ENCODE measurements around the gene CBFA2T3.

Gene CBFA2T3

GRCh38 chr16:88917146-88917914 lies 59.7 kb downstream of the CBFA2T3 start:
- no peak overlapping the region for H3K4me3 ChIP-seq (ENCODE audit: low read depth, low read length)
- H3K36me3 ChIP-seq (ENCODE audit: control insufficient read depth, insufficient read depth, low read length) = no peaks in the 10 kb centered on the region
- H3K4me1 ChIP-seq (ENCODE audit: control insufficient read depth, insufficient read depth, low read length) = no peaks in the 10 kb centered on the region
- H3K27me3 ChIP-seq (ENCODE audit: control insufficient read depth, insufficient read depth, low read length) = no peaks in the 10 kb centered on the region
- H3K9ac ChIP-seq (ENCODE audit: low read depth, low read length) = no peak overlapping the region
- peaks cover 4% of the 10 kb centered on the region for H3K9me3 ChIP-seq (ENCODE audit: control insufficient read depth, insufficient read depth, low read length)

- Histone ChIP-seq H3K9ac (ENCODE audit: low read depth, low read length) (no peak overlapping the region), H3K9me3 (ENCODE audit: control insufficient read depth, insufficient read depth, low read length) (peaks cover 4% of the 10 kb centered on the region), H3K4me3 (ENCODE audit: low read depth, low read length) (no peak overlapping the region), H3K36me3 (ENCODE audit: control insufficient read depth, insufficient read depth, low read length) (no peaks in the 10 kb centered on the region), H3K27me3 (ENCODE audit: control insufficient read depth, insufficient read depth, low read length) (no peaks in the 10 kb centered on the region), H3K4me1 (ENCODE audit: control insufficient read depth, insufficient read depth, low read length) (no peaks in the 10 kb centered on the region)
Observed at GRCh38 chr16:88915639-88916327, 61.2 kb downstream of the CBFA2T3 start.

GRCh38 chr16:88914750-88915368 lies 62.1 kb downstream of the CBFA2T3 start:
- H3K27me3 ChIP-seq (ENCODE audit: control insufficient read depth, insufficient read depth, low read length) = no peaks in the 10 kb centered on the region
- H3K4me1 ChIP-seq (ENCODE audit: control insufficient read depth, insufficient read depth, low read length) = no peaks in the 10 kb centered on the region
- H3K9ac ChIP-seq (ENCODE audit: low read depth, low read length) = no peak overlapping the region
- H3K9me3 ChIP-seq (ENCODE audit: control insufficient read depth, insufficient read depth, low read length) = peaks cover 4% of the 10 kb centered on the region
- H3K4me3 ChIP-seq (ENCODE audit: low read depth, low read length) = no peak overlapping the region
- no peaks in the 10 kb centered on the region for H3K36me3 ChIP-seq (ENCODE audit: control insufficient read depth, insufficient read depth, low read length)

- Histone ChIP-seq H3K27me3 (ENCODE audit: control insufficient read depth, insufficient read depth, low read length) (no peaks in the 10 kb centered on the region), H3K9me3 (ENCODE audit: control insufficient read depth, insufficient read depth, low read length) (no peaks in the 10 kb centered on the region), H3K4me3 (ENCODE audit: low read depth, low read length) (no peak overlapping the region), H3K9ac (ENCODE audit: low read depth, low read length) (no peak overlapping the region), H3K36me3 (ENCODE audit: control insufficient read depth, insufficient read depth, low read length) (no peaks in the 10 kb centered on the region), H3K4me1 (ENCODE audit: control insufficient read depth, insufficient read depth, low read length) (no peaks in the 10 kb centered on the region)
Observed at GRCh38 chr16:88913870-88914269, 63.1 kb downstream of the CBFA2T3 start.

- Histone ChIP-seq H3K9ac (ENCODE audit: low read depth, low read length) (no peak overlapping the region), H3K36me3 (ENCODE audit: control insufficient read depth, insufficient read depth, low read length) (no peaks in the 10 kb centered on the region)
Observed at GRCh38 chr16:88913001-88913612, 63.9 kb downstream of the CBFA2T3 start.

GRCh38 chr16:88912556-88912955 lies 64.5 kb downstream of the CBFA2T3 start:
- no peaks in the 10 kb centered on the region for H3K4me1 ChIP-seq (ENCODE audit: control insufficient read depth, insufficient read depth, low read length)

More at GRCh38 chr16:88913001-88913612, 63.9 kb downstream of the CBFA2T3 start:
- Histone ChIP-seq H3K4me1 (ENCODE audit: control insufficient read depth, insufficient read depth, low read length) (no peaks in the 10 kb centered on the region), H3K4me3 (ENCODE audit: low read depth, low read length) (no peak overlapping the region), H3K9me3 (ENCODE audit: control insufficient read depth, insufficient read depth, low read length) (no peaks in the 10 kb centered on the region), H3K27me3 (ENCODE audit: control insufficient read depth, insufficient read depth, low read length) (no peaks in the 10 kb centered on the region)

GRCh38 chr16:88911946-88912310 lies 65.1 kb downstream of the CBFA2T3 start:
- H3K27me3 ChIP-seq (ENCODE audit: control insufficient read depth, insufficient read depth, low read length) = no peaks in the 10 kb centered on the region
- no peaks in the 10 kb centered on the region for H3K4me1 ChIP-seq (ENCODE audit: control insufficient read depth, insufficient read depth, low read length)
- H3K9me3 ChIP-seq (ENCODE audit: control insufficient read depth, insufficient read depth, low read length) = no peaks in the 10 kb centered on the region
- no peak overlapping the region for H3K9ac ChIP-seq (ENCODE audit: low read depth, low read length)
- no peak overlapping the region for H3K4me3 ChIP-seq (ENCODE audit: low read depth, low read length)
- no peaks in the 10 kb centered on the region for H3K36me3 ChIP-seq (ENCODE audit: control insufficient read depth, insufficient read depth, low read length)

More at GRCh38 chr16:88912556-88912955, 64.5 kb downstream of the CBFA2T3 start:
- no peaks in the 10 kb centered on the region for H3K36me3 ChIP-seq (ENCODE audit: control insufficient read depth, insufficient read depth, low read length)
- H3K9ac ChIP-seq (ENCODE audit: low read depth, low read length) = no peak overlapping the region
- H3K4me3 ChIP-seq (ENCODE audit: low read depth, low read length) = no peak overlapping the region
- H3K27me3 ChIP-seq (ENCODE audit: control insufficient read depth, insufficient read depth, low read length) = no peaks in the 10 kb centered on the region
- H3K9me3 ChIP-seq (ENCODE audit: control insufficient read depth, insufficient read depth, low read length) = no peaks in the 10 kb centered on the region

GRCh38 chr16:88911136-88911945 lies 65.7 kb downstream of the CBFA2T3 start:
- Histone ChIP-seq H3K9me3 (ENCODE audit: control insufficient read depth, insufficient read depth, low read length) (no peaks in the 10 kb centered on the region), H3K36me3 (ENCODE audit: control insufficient read depth, insufficient read depth, low read length) (no peaks in the 10 kb centered on the region), H3K4me3 (ENCODE audit: low read depth, low read length) (no peak overlapping the region), H3K27me3 (ENCODE audit: control insufficient read depth, insufficient read depth, low read length) (no peaks in the 10 kb centered on the region), H3K4me1 (ENCODE audit: control insufficient read depth, insufficient read depth, low read length) (no peaks in the 10 kb centered on the region), H3K9ac (ENCODE audit: low read depth, low read length) (no peak overlapping the region)

- Histone ChIP-seq H3K27me3 (ENCODE audit: control insufficient read depth, insufficient read depth, low read length) (no peaks in the 10 kb centered on the region), H3K9me3 (ENCODE audit: control insufficient read depth, insufficient read depth, low read length) (no peaks in the 10 kb centered on the region), H3K4me3 (ENCODE audit: low read depth, low read length) (no peak overlapping the region), H3K4me1 (ENCODE audit: control insufficient read depth, insufficient read depth, low read length) (no peaks in the 10 kb centered on the region), H3K9ac (ENCODE audit: low read depth, low read length) (no peak overlapping the region), H3K36me3 (ENCODE audit: control insufficient read depth, insufficient read depth, low read length) (no peaks in the 10 kb centered on the region)
Observed at GRCh38 chr16:88910284-88911135, 66.5 kb downstream of the CBFA2T3 start.

GRCh38 chr16:88909431-88910210 lies 67.4 kb downstream of the CBFA2T3 start:
- Histone ChIP-seq H3K4me3 (ENCODE audit: low read depth, low read length) (no peak overlapping the region), H3K4me1 (ENCODE audit: control insufficient read depth, insufficient read depth, low read length) (no peaks in the 10 kb centered on the region), H3K36me3 (ENCODE audit: control insufficient read depth, insufficient read depth, low read length) (no peaks in the 10 kb centered on the region), H3K9me3 (ENCODE audit: control insufficient read depth, insufficient read depth, low read length) (no peaks in the 10 kb centered on the region), H3K9ac (ENCODE audit: low read depth, low read length) (no peak overlapping the region), H3K27me3 (ENCODE audit: control insufficient read depth, insufficient read depth, low read length) (no peaks in the 10 kb centered on the region)

Measured in iPS-15b (cell line).